SK-N-SH (cell line): ENCODE results near the gene RIMKLA. TPM values are rescaled to one million over a fixed set of nuclear protein-coding genes. Genes with fewer than 3 reads are reported as not detected.

Experiments used
- CTCF ChIA-PET: fragments of 300-600, 350-600 bp; formaldehyde crosslinking; extraction: SDS; loops from one replicate; lab custom pipeline; 2021; lab: Yijun Ruan, JAX
- POLR2A ChIA-PET: fragments of 350-600 bp; sonication (Branson Sonifier 250); formaldehyde crosslinking; extraction: SDS; loops from one replicate; lab custom pipeline; 2020; ENCODE audit warnings: antibody characterized with exemption, inconsistent platforms; lab: Yijun Ruan, JAX
- DNase-seq: peaks from one replicate; pipeline ENCODE4 v3.0.0; 2012
- H2AFZ ChIP-seq: fragments of 200-600 bp; sonication (generic); 2 replicates; pipeline ENCODE4 v1.8.1; 2016; ENCODE audit warnings: antibody characterized with exemption, mild to moderate bottlenecking, low read depth
- H3F3A ChIP-seq: fragments of 200-600 bp; sonication (generic); replicated peaks from 2 replicates; pipeline ENCODE3; 2016; ENCODE audit warnings: antibody characterized with exemption, mild to moderate bottlenecking; ENCODE audit not compliant: insufficient read depth
- H3K27ac ChIP-seq, 2 experiments: fragments of 200-500 bp in 1 of 2; fragments of 200-600 bp in 1 of 2; sonication (Bioruptor generic) in 1 of 2; sonication (generic), shearing (Covaris generic) in 1 of 2; 2 replicates each; pipeline versions ENCODE4 v1.5.1 to v1.6.1; 2014 to 2016; ENCODE audit warnings: low read depth in 2 of 2, inconsistent platforms in 1 of 2, low read length in 1 of 2, mild to moderate bottlenecking in 1 of 2, mixed read lengths in 1 of 2
- H3K27me3 ChIP-seq: fragments of 200-600 bp; sonication (generic), shearing (Covaris generic); 2 replicates; pipeline ENCODE4 v1.6.1; 2016; ENCODE audit warnings: mixed run types; ENCODE audit not compliant: insufficient read depth
- H3K36me3 ChIP-seq, 2 experiments: fragments of 200-500 bp in 1 of 2; fragments of 200-600 bp in 1 of 2; sonication (Bioruptor generic) in 1 of 2; sonication (generic) in 1 of 2; replicated peaks in 1 of 2; 2 replicates each; pipeline versions ENCODE3 to v1.5.1; 2014 to 2016; ENCODE audit warnings: low read length in 1 of 2, mild to moderate bottlenecking in 1 of 2; ENCODE audit not compliant: insufficient read depth in 2 of 2, control insufficient read depth in 1 of 2
- H3K4me1 ChIP-seq, 2 experiments: fragments of 200-500 bp in 1 of 2; fragments of 200-600 bp in 1 of 2; sonication (Bioruptor generic) in 1 of 2; sonication (generic), shearing (Covaris generic) in 1 of 2; 2 replicates each; pipeline versions ENCODE4 v1.5.1 to v1.6.1; 2014 to 2016; ENCODE audit warnings: low read depth in 1 of 2, low read length in 1 of 2, mixed run types in 1 of 2; ENCODE audit not compliant: insufficient read depth in 2 of 2, control insufficient read depth in 1 of 2
- H3K4me2 ChIP-seq: fragments of 200-600 bp; sonication (generic), shearing (Covaris generic); 2 replicates; pipeline ENCODE4 v1.6.1; 2017; ENCODE audit warnings: mixed run types
- H3K4me3 ChIP-seq, 2 experiments: fragments of 200-500 bp in 1 of 2; fragments of 200-600 bp in 1 of 2; sonication (Bioruptor generic) in 1 of 2; sonication (generic), shearing (Covaris generic) in 1 of 2; 2 replicates each; pipeline versions ENCODE4 v1.5.1 to v1.8.1; 2014 to 2016; ENCODE audit warnings: low read depth in 2 of 2, inconsistent platforms in 1 of 2, low read length in 1 of 2, mild to moderate bottlenecking in 1 of 2, mixed read lengths in 1 of 2, moderate library complexity in 1 of 2
- H3K79me2 ChIP-seq: fragments of 200-600 bp; sonication (generic); 2 replicates; pipeline ENCODE4 v1.8.1; 2017; ENCODE audit warnings: mild to moderate bottlenecking; ENCODE audit not compliant: insufficient read depth
- H3K9ac ChIP-seq: fragments of 200-600 bp; sonication (generic); 2 replicates; pipeline ENCODE4 v1.6.1; 2017; ENCODE audit warnings: mixed run types
- H3K9me2 ChIP-seq: fragments of 200-600 bp; sonication (generic); 2 replicates; pipeline ENCODE4 v1.6.1; 2017; ENCODE audit warnings: mixed run types
- H3K9me3 ChIP-seq: fragments of 200-600 bp; sonication (generic); 2 replicates; pipeline ENCODE4 v1.6.1; 2017; ENCODE audit warnings: mixed run types, mild to moderate bottlenecking, moderate library complexity
- H4K20me1 ChIP-seq: fragments of 200-600 bp; sonication (generic); 2 replicates; pipeline ENCODE4 v1.6.1; 2017; ENCODE audit warnings: mild to moderate bottlenecking, mixed run types; ENCODE audit not compliant: insufficient read depth
- EZH2phosphoT487 ChIP-seq: fragments of 200-600 bp; sonication (generic); IDR thresholded peaks from 2 replicates; pipeline ENCODE4 v1.6.1; 2017; ENCODE audit warnings: low read depth, mixed run types, mild to moderate bottlenecking, antibody characterized with exemption, moderate library complexity, borderline replicate concordance
- FOXM1 ChIP-seq: IDR thresholded peaks from 2 replicates; pipeline ENCODE4 v1.4.0; 2012; ENCODE audit warnings: low read depth, mild to moderate bottlenecking
- GABPA ChIP-seq: IDR thresholded peaks from 2 replicates; pipeline ENCODE4 v1.4.0; 2012; ENCODE audit warnings: low read depth, mild to moderate bottlenecking
- JUND ChIP-seq: IDR thresholded peaks from 2 replicates; pipeline ENCODE4 v1.4.0; 2012
- NRF1 ChIP-seq: IDR thresholded peaks from 2 replicates; pipeline ENCODE4 v1.6.1; 2012; ENCODE audit warnings: low read depth, mild to moderate bottlenecking, low read length
- POLR2AphosphoS5 ChIP-seq: IDR thresholded peaks from 2 replicates; pipeline ENCODE4 v1.6.1; 2012; ENCODE audit warnings: low read depth, low read length
- RCOR1 ChIP-seq: fragments of 150-350 bp; IDR thresholded peaks from 2 replicates; pipeline ENCODE4 v1.6.1; 2017; ENCODE audit warnings: antibody characterized with exemption, low read length
- SMC3 ChIP-seq: IDR thresholded peaks from 2 replicates; pipeline ENCODE4 v1.6.1; 2012; ENCODE audit warnings: low read depth, low read length, improper control_type of control experiment
- TCF12 ChIP-seq: IDR thresholded peaks from 2 replicates; pipeline ENCODE4 v1.4.0; 2012
- TEAD4 ChIP-seq: IDR thresholded peaks from 2 replicates; pipeline ENCODE4 v1.4.0; 2012; ENCODE audit warnings: mild to moderate bottlenecking, borderline replicate concordance; ENCODE audit not compliant: insufficient read depth
- YY1 ChIP-seq: IDR thresholded peaks from 2 replicates; pipeline ENCODE4 v1.4.0; 2012; ENCODE audit warnings: low read depth, mild to moderate bottlenecking
- WGBS: methylation state at CpG from one replicate; pipeline ENCODE4 v1.1.6; 2017; ENCODE audit warnings: low lambda C conversion rate; 5-methylcytosine and 5-hydroxymethylcytosine counted together
- polyA plus RNA-seq, 3 experiments: library from polyadenylated mRNA; depleted of rRNA; stranded (reverse); fragments of >200 nt; gene quantifications; 2 replicates each; pipeline ENCODE4 v1.2.3, GENCODE V29; 2012
- TF ChIP-seq, protein P1 (sequence below): fragments of 200-600 bp; sonication (generic); IDR thresholded peaks from 2 replicates; pipeline ENCODE4 v1.6.1; 2017; ENCODE audit warnings: antibody characterized with exemption, mild to moderate bottlenecking, moderate library complexity
- TF ChIP-seq, protein P2 (sequence below): IDR thresholded peaks from 2 replicates; pipeline ENCODE4 v1.4.0; 2012; ENCODE audit warnings: low read depth, borderline replicate concordance
- TF ChIP-seq, protein P3 (sequence below): IDR thresholded peaks from 2 replicates; pipeline ENCODE4 v1.6.1; 2012; ENCODE audit warnings: mild to moderate bottlenecking, low read depth, low read length, moderate library complexity
- TF ChIP-seq, protein P4 (sequence below): IDR thresholded peaks from 2 replicates; pipeline ENCODE4; 2012
- TF ChIP-seq, protein P5 (sequence below): fragments of 150-350 bp; IDR thresholded peaks from 2 replicates; pipeline ENCODE4 v1.6.1; 2017; ENCODE audit warnings: antibody characterized with exemption, low read length, low read depth, borderline replicate concordance

Gene RIMKLA
- polyA plus RNA-seq, 1 of the 3 experiments (the other 2 are of a cell fraction) = 0.08 TPM

DNA sequence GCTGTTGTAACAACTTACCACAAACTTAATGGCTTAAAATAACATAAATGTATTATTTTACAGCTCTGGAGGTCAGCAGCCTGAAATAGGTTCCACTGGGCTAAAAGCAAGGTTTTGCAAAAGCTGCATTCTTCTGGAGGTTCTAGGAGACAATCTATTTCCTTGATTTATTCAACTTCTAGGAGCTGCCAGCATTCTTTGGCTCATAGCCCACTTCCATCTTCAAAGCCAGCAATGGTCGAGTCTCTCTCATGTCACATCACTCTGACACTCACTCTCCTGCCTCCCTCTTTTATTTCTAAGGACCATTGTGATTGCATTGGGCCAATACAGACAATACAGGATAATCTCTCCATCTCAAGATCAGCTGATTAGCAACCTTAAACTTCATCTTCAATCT lies 30.5 kb upstream of the RIMKLA start:
- 5% methylated on average over 1 of the region's 1 CpG for WGBS
- Histone ChIP-seq H3K79me2 (no peaks in the 10 kb centered on the region), H3K4me1 (no peaks in the 10 kb centered on the region), H3K9me2 (no peaks in the 10 kb centered on the region), H3K4me3 (no peak overlapping the region), H3K27ac (no peak overlapping the region), H3K4me2 (no peak overlapping the region), H3K27me3 (no peaks in the 10 kb centered on the region; the same call in 1 of the 2 replicates), H3K9me3 (no peaks in the 10 kb centered on the region), H3F3A (no peaks in the 10 kb centered on the region), H3K9ac (no peak overlapping the region), H4K20me1 (no peaks in the 10 kb centered on the region), H3K36me3 (no peaks in the 10 kb centered on the region), H2AFZ (no peak overlapping the region)
- no peak for DNase-seq
- TF ChIP-seq TCF12 = no peak
- TF ChIP-seq TEAD4 = no peak
- TF ChIP-seq, protein P1, sequence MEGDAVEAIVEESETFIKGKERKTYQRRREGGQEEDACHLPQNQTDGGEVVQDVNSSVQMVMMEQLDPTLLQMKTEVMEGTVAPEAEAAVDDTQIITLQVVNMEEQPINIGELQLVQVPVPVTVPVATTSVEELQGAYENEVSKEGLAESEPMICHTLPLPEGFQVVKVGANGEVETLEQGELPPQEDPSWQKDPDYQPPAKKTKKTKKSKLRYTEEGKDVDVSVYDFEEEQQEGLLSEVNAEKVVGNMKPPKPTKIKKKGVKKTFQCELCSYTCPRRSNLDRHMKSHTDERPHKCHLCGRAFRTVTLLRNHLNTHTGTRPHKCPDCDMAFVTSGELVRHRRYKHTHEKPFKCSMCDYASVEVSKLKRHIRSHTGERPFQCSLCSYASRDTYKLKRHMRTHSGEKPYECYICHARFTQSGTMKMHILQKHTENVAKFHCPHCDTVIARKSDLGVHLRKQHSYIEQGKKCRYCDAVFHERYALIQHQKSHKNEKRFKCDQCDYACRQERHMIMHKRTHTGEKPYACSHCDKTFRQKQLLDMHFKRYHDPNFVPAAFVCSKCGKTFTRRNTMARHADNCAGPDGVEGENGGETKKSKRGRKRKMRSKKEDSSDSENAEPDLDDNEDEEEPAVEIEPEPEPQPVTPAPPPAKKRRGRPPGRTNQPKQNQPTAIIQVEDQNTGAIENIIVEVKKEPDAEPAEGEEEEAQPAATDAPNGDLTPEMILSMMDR = no peak
- no peak for TF ChIP-seq EZH2phosphoT487
- CTCF ChIA-PET = interaction anchor here (1.2 kb wide), 1 partner anchor 228 kb away, joined by 3 read pairs; no protein-coding TSS in a partner anchor
- POLR2A ChIA-PET = no interaction called here

DNA sequence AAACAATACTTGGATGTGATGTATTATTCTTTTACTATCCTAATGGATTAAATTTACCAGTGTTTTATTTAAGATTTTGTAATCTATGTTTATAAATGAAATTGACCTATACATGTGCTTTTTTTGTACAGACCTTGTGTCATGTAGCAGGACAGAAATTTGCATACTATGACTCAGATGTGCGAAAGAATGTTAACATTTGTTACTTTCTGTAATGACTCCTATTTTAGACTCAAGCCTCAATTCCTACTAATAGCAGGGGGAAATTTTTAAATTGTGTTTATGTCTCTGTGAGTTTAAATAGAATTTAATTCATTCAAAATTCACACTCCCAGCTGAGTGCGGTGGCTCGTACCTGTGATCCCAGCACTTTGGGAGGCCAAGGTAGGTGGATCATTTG lies 21.8 kb upstream of the RIMKLA start:
- Histone ChIP-seq H3K4me2 (no peak overlapping the region), H3K4me3 (no peak overlapping the region), H3K9ac (no peak overlapping the region), H3K27me3 (no peaks in the 10 kb centered on the region), H3K9me3 (no peaks in the 10 kb centered on the region), H4K20me1 (no peaks in the 10 kb centered on the region), H2AFZ (no peak overlapping the region), H3F3A (no peaks in the 10 kb centered on the region), H3K36me3 (no peaks in the 10 kb centered on the region), H3K79me2 (no peaks in the 10 kb centered on the region), H3K27ac (no peak overlapping the region), H3K4me1 (no peaks in the 10 kb centered on the region)
- ChIA-PET CTCF (interaction anchor here (1.2 kb wide), 1 partner anchor 11 kb away, joined by 3 read pairs; no protein-coding TSS in a partner anchor), POLR2A (no interaction called here)
- 88% methylated on average over 3 of the region's 3 CpGs for WGBS
- DNase-seq = no peak
- no peak for TF ChIP-seq SMC3
- TF ChIP-seq, protein P2, sequence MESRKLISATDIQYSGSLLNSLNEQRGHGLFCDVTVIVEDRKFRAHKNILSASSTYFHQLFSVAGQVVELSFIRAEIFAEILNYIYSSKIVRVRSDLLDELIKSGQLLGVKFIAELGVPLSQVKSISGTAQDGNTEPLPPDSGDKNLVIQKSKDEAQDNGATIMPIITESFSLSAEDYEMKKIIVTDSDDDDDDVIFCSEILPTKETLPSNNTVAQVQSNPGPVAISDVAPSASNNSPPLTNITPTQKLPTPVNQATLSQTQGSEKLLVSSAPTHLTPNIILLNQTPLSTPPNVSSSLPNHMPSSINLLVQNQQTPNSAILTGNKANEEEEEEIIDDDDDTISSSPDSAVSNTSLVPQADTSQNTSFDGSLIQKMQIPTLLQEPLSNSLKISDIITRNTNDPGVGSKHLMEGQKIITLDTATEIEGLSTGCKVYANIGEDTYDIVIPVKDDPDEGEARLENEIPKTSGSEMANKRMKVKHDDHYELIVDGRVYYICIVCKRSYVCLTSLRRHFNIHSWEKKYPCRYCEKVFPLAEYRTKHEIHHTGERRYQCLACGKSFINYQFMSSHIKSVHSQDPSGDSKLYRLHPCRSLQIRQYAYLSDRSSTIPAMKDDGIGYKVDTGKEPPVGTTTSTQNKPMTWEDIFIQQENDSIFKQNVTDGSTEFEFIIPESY = no peak
- no peak for TF ChIP-seq TEAD4
- TF ChIP-seq POLR2AphosphoS5 = no peak
- TF ChIP-seq, protein P3, sequence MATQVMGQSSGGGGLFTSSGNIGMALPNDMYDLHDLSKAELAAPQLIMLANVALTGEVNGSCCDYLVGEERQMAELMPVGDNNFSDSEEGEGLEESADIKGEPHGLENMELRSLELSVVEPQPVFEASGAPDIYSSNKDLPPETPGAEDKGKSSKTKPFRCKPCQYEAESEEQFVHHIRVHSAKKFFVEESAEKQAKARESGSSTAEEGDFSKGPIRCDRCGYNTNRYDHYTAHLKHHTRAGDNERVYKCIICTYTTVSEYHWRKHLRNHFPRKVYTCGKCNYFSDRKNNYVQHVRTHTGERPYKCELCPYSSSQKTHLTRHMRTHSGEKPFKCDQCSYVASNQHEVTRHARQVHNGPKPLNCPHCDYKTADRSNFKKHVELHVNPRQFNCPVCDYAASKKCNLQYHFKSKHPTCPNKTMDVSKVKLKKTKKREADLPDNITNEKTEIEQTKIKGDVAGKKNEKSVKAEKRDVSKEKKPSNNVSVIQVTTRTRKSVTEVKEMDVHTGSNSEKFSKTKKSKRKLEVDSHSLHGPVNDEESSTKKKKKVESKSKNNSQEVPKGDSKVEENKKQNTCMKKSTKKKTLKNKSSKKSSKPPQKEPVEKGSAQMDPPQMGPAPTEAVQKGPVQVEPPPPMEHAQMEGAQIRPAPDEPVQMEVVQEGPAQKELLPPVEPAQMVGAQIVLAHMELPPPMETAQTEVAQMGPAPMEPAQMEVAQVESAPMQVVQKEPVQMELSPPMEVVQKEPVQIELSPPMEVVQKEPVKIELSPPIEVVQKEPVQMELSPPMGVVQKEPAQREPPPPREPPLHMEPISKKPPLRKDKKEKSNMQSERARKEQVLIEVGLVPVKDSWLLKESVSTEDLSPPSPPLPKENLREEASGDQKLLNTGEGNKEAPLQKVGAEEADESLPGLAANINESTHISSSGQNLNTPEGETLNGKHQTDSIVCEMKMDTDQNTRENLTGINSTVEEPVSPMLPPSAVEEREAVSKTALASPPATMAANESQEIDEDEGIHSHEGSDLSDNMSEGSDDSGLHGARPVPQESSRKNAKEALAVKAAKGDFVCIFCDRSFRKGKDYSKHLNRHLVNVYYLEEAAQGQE = no peak
- TF ChIP-seq JUND = no peak
- TF ChIP-seq, protein P4, sequence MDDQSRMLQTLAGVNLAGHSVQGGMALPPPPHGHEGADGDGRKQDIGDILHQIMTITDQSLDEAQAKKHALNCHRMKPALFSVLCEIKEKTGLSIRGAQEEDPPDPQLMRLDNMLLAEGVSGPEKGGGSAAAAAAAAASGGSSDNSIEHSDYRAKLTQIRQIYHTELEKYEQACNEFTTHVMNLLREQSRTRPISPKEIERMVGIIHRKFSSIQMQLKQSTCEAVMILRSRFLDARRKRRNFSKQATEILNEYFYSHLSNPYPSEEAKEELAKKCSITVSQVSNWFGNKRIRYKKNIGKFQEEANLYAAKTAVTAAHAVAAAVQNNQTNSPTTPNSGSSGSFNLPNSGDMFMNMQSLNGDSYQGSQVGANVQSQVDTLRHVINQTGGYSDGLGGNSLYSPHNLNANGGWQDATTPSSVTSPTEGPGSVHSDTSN = no peak
- TF ChIP-seq, protein P5, sequence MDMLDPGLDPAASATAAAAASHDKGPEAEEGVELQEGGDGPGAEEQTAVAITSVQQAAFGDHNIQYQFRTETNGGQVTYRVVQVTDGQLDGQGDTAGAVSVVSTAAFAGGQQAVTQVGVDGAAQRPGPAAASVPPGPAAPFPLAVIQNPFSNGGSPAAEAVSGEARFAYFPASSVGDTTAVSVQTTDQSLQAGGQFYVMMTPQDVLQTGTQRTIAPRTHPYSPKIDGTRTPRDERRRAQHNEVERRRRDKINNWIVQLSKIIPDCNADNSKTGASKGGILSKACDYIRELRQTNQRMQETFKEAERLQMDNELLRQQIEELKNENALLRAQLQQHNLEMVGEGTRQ = no peak
- no peak for TF ChIP-seq RCOR1
- TF ChIP-seq GABPA = no peak
- no peak for TF ChIP-seq NRF1
- TF ChIP-seq YY1 = no peak
- no peak for TF ChIP-seq FOXM1
- TF ChIP-seq, all 33 proteins: peak for 0
- no peaks in the 10 kb centered on the region for H3K9me2 ChIP-seq
